K562 (cell line): ENCODE data around the gene ZNF669. TPM values are rescaled to one million over a fixed set of nuclear protein-coding genes. Genes with fewer than 3 reads are reported as not detected.
"Not testable (repeated sequence)": the region's sequence is repeated elsewhere in the genome, so short reads cannot be mapped to it uniquely, and the experiment has no call there.

ENCODE experiments used
- ATAC-seq: fragments of 200-7000 bp; cut with Tn5 transposase; 3 replicates; pipeline ENCODE4 v1.9.1; 2020; ENCODE audit warnings: moderate library complexity
- BruUV-seq: library from RNA; stranded (reverse); fragments of 400-500 nt; replicated peaks from 2 replicates; lab custom pipeline; 2021; lab: Mats Ljungman, UMichigan
- CTCF ChIA-PET: fragments of 300-600 bp; formaldehyde crosslinking; extraction: SDS; loops from one replicate; lab custom pipeline; 2021; ENCODE audit warnings: low intra/inter-chr PET ratio; lab: Yijun Ruan, JAX
- POLR2A ChIA-PET: fragments of 300-600, 350-650 bp; sonication (Branson Sonifier 250); formaldehyde crosslinking; extraction: SDS; loops from one replicate; lab custom pipeline; 2021; ENCODE audit warnings: antibody characterized with exemption, inconsistent platforms; lab: Yijun Ruan, JAX
- DNase-seq, 4 experiments: peaks; one replicate each; pipeline versions ENCODE4 v3.0.0 to v3.0.0-alpha.2; 2011 to 2018; ENCODE audit warnings: low spot score in 3 of 4, mixed read lengths in 3 of 4; ENCODE audit errors: extremely low read depth in 1 of 4
- FAIRE-seq: peaks from 2 replicates; lab custom pipeline; 2011; peaks lifted over from hg19 to GRCh38; lab: Jason Lieb, UNC
- H2AFZ ChIP-seq: 2 replicates; pipeline ENCODE4 v1.6.0; 2011; ENCODE audit warnings: low read depth, low read length, control low read depth, inconsistent platforms
- H3K27ac ChIP-seq: fragments of 200-600 bp; 3 replicates; pipeline ENCODE4 v1.8.0; 2011; ENCODE audit warnings: low read depth, mild to moderate bottlenecking, control low read depth, inconsistent platforms, low read length, moderate library complexity, mixed read lengths; ENCODE audit errors: extremely low read depth
- H3K27me3 ChIP-seq, 2 experiments: fragments of 300-600 bp in 1 of 2; 2 replicates in 1 of 2; 3 replicates in 1 of 2; pipeline versions ENCODE4 v1.6.0 to v1.8.0; 2011; ENCODE audit warnings: inconsistent platforms in 2 of 2, low read length in 2 of 2, mild to moderate bottlenecking in 1 of 2, mixed read lengths in 1 of 2, moderate library complexity in 1 of 2; ENCODE audit not compliant: control insufficient read depth in 2 of 2, insufficient read depth in 2 of 2
- H3K36me3 ChIP-seq: fragments of 300-600 bp; 3 replicates; pipeline ENCODE4 v1.8.0; 2011; ENCODE audit warnings: mild to moderate bottlenecking, low read length, inconsistent platforms; ENCODE audit not compliant: control insufficient read depth, insufficient read depth
- H3K4me1 ChIP-seq, 2 experiments: fragments of 200-600 bp in 1 of 2; replicated peaks in 1 of 2; 2 replicates in 1 of 2; 3 replicates in 1 of 2; pipeline versions ENCODE4 v1.5.1 to v1.8.0; 2011; ENCODE audit warnings: inconsistent platforms in 2 of 2, low read length in 2 of 2, mild to moderate bottlenecking in 1 of 2, mixed read lengths in 1 of 2, moderate library complexity in 1 of 2; ENCODE audit not compliant: control insufficient read depth in 2 of 2, insufficient read depth in 2 of 2
- H3K4me2 ChIP-seq: 2 replicates; pipeline ENCODE4 v1.6.1; 2011; ENCODE audit warnings: low read length, control low read depth, inconsistent platforms, mixed read lengths; ENCODE audit not compliant: insufficient read depth
- H3K4me3 ChIP-seq: fragments of 200-600 bp; sonication (generic), shearing (Covaris generic); 2 replicates; pipeline ENCODE4 v1.5.1; 2016; ENCODE audit warnings: control low read depth, inconsistent platforms
- H3K79me2 ChIP-seq: fragments of 200-600 bp; 3 replicates; pipeline ENCODE4 v1.8.0; 2011; ENCODE audit warnings: low read length, inconsistent platforms; ENCODE audit not compliant: control insufficient read depth, insufficient read depth
- H3K9ac ChIP-seq, 2 experiments: 2 replicates each; pipeline versions ENCODE4 v1.6.0 to v1.6.1; 2011; ENCODE audit warnings: low read depth in 2 of 2, low read length in 2 of 2, control low read depth in 1 of 2, inconsistent platforms in 1 of 2, mild to moderate bottlenecking in 1 of 2, mixed read lengths in 1 of 2; ENCODE audit not compliant: insufficient read depth in 1 of 2
- H3K9me1 ChIP-seq: one replicate; pipeline ENCODE4 v1.6.0; 2011; ENCODE audit warnings: inconsistent platforms, mild to moderate bottlenecking, low read length, moderate library complexity; ENCODE audit not compliant: control insufficient read depth, insufficient read depth
- H3K9me3 ChIP-seq: replicated peaks from 2 replicates; pipeline ENCODE4 v1.5.1; 2011; ENCODE audit warnings: low read depth, low read length, inconsistent platforms; ENCODE audit not compliant: control insufficient read depth, insufficient read depth
- H4K20me1 ChIP-seq: replicated peaks from 2 replicates; pipeline ENCODE4 v1.6.1; 2011; ENCODE audit warnings: low read length, inconsistent platforms, mixed read lengths; ENCODE audit not compliant: control insufficient read depth, insufficient read depth
- CBX3 ChIP-seq, 2 experiments: IDR thresholded peaks; 1 replicate in 1 of 2; 2 replicates in 1 of 2; pipeline ENCODE4 v1.6.1; 2012; ENCODE audit warnings: inconsistent platforms in 2 of 2, low read length in 2 of 2, borderline replicate concordance in 1 of 2, control low read depth in 1 of 2
- ZFP1 ChIP-seq: fragments of 450-650 bp; formaldehyde crosslinking; IDR thresholded peaks from 2 replicates; pipeline ENCODE4 v1.4.0; 2020; ENCODE audit warnings: mild to moderate bottlenecking, mixed read lengths
- in situ Hi-C: fragments of 300-500 bp; cut with MboI; formaldehyde crosslinking; loops from 4 replicates; pipeline ENCODE4 v1.15.0; 2018; ENCODE audit warnings: inconsistent platforms, mixed read lengths
- intact Hi-C: fragments of 100-400 bp; cut with micrococcal nuclease; formaldehyde crosslinking; loops from 2 replicates; pipeline ENCODE4 v1.14.2; 2022
- polyA plus RNA-seq, 8 experiments: library from polyadenylated mRNA; depleted of rRNA in 4 of 8; stranded (reverse) in 5 of 8; unstranded in 3 of 8; fragments of >200 nt; fragmentation: Nextera tagmentation in 2 of 8; fragmentation: Illumina TruSeq in 1 of 8; extraction: Ambion mirVana in 2 of 8; extraction: Trizol in 1 of 8; gene quantifications; 2 replicates each; pipeline versions ENCODE4 v1.2.1 to v1.2.3, GENCODE V29; 2011 to 2014; ENCODE audit warnings: inconsistent platforms in 1 of 8, missing spikeins in 1 of 8
- total RNA-seq, 7 experiments: library from RNA; depleted of rRNA in 6 of 7; stranded (reverse); fragments of >200 nt in 6 of 7; fragmentation: Illumina TruSeq in 2 of 7; extraction: Trizol in 2 of 7; gene quantifications; 2 replicates each; pipeline versions ENCODE4 v1.2.1 to v1.2.3, GENCODE V29; 2011 to 2021; ENCODE audit warnings: low replicate concordance in 1 of 7
- TF ChIP-seq, protein P1 (sequence below): conservative IDR thresholded peaks from 2 replicates; pipeline ENCODE4 v1.6.1; 2011; ENCODE audit warnings: low read depth, mild to moderate bottlenecking, low read length; ENCODE audit not compliant: control insufficient read depth

The ZNF669 gene
- total and polyA plus RNA-seq, 9 of the 15 experiments (the other 6 are each of a cell fraction or from before 2014, with no cell fraction given), result 5.3 to 18.3 (median 10.2) TPM

DNA sequence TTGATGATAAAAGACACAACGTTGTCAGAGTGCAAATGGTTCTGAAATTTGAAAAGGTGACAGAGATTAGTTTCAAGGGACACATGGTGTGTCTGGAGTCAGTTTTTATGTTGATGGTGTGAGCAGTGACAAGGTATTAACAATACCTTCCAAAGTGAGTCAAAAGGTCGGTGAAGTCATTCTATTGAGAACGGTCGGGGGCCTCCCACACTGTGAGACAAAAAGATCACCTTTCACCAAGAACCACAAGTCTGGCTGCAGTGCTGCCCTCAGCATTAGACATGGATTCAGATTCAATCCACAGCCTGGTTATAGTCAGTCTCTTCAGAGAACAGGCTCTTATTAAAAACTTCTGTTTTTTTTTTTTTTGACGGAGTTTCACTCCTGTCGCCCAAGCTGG lies 41.1 kb upstream of the ZNF669 start (continued):
- TF ChIP-seq, protein P1, sequence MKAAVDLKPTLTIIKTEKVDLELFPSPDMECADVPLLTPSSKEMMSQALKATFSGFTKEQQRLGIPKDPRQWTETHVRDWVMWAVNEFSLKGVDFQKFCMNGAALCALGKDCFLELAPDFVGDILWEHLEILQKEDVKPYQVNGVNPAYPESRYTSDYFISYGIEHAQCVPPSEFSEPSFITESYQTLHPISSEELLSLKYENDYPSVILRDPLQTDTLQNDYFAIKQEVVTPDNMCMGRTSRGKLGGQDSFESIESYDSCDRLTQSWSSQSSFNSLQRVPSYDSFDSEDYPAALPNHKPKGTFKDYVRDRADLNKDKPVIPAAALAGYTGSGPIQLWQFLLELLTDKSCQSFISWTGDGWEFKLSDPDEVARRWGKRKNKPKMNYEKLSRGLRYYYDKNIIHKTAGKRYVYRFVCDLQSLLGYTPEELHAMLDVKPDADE, result no peak

DNA sequence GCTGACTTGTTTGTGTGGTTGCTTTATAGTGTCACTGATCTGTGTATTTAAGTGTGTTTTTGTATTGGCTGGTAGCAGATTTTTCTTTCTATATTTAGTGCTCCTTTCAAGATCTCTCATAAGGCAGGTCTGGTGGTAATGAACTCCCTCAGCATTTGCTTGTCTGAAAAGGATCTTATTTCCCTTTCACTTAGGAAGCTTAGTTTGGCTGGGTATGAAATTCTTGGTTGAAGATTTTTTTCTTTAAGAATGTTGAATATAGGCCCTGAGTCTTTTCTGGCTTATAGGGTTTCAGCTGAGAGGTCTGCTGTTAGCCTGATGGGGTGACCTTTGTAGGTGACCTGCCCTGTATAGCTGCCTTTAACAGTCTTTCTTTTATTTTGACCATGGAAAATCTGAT lies 35.4 kb upstream of the ZNF669 start:
- H4K20me1 ChIP-seq, intact Hi-C loops, H3K9me1 ChIP-seq, H3K4me3 ChIP-seq, FAIRE-seq, ATAC-seq, H3K27ac ChIP-seq, POLR2A ChIA-PET, CTCF ChIA-PET, in situ Hi-C loops, H3K27me3 ChIP-seq, H3K36me3 ChIP-seq, DNase-seq, H3K4me2 ChIP-seq, H3K9me3 ChIP-seq, H3K4me1 ChIP-seq, H3K79me2 ChIP-seq, H2AFZ ChIP-seq, H3K9ac ChIP-seq, BruUV-seq: not testable (repeated sequence)
- TF ChIP-seq CBX3 (IDR thresholded peaks at IDR 0.05; ENCODE audit: borderline replicate concordance in 1 of 2, low read length in 2 of 2) (0 out of 3 replicates have a peak, but pooled peaks of 1 of the 2 experiments have one; percentile 21), ZFP1 (peak; percentile 92)
